HepG2 (cell line): ENCODE results near the gene ORC3. TPM values are rescaled to one million over a fixed set of nuclear protein-coding genes. Genes with fewer than 3 reads are reported as not detected.

ENCODE experiments used
- AHR ChIP-seq: IDR thresholded peaks from 2 replicates; pipeline ENCODE4 v1.6.1; 2018; ENCODE audit warnings: missing genetic modification reagents, missing compliant biosample characterization
- KAT8 ChIP-seq: IDR thresholded peaks from 2 replicates; pipeline ENCODE4 v1.6.1; 2016; ENCODE audit warnings: missing genetic modification reagents, missing compliant biosample characterization
- MEIS2 ChIP-seq: sonication (generic); formaldehyde crosslinking; IDR thresholded peaks from 2 replicates; pipeline ENCODE4 v1.9.0; 2021; ENCODE audit warnings: mild to moderate bottlenecking, missing genetic modification reagents
- MIXL1 ChIP-seq: IDR thresholded peaks from 2 replicates; pipeline ENCODE4 v1.6.1; 2016
- NR2F6 ChIP-seq, 2 experiments: IDR thresholded peaks; 2 replicates each; pipeline ENCODE4 v1.6.1; 2016; ENCODE audit warnings: antibody characterized with exemption in 1 of 2, mild to moderate bottlenecking in 1 of 2
- SRSF9 ChIP-seq: fragments of 200-400 bp; formaldehyde crosslinking; IDR thresholded peaks from 2 replicates; pipeline ENCODE4 v1.6.1; 2018; ENCODE audit warnings: borderline replicate concordance, mild to moderate bottlenecking, low read depth, low read length; ENCODE audit not compliant: insufficient read depth, poor library complexity, severe bottlenecking
- ZMAT3 ChIP-seq: sonication (generic); formaldehyde crosslinking; conservative IDR thresholded peaks from 2 replicates; pipeline ENCODE4 v1.7.0; 2021; ENCODE audit warnings: missing genetic modification reagents
- polyA plus RNA-seq, 8 experiments: library from polyadenylated mRNA; depleted of rRNA in 3 of 8; stranded (reverse) in 7 of 8; unstranded in 1 of 8; fragments of >200 nt; fragmentation: Illumina TruSeq in 4 of 8; extraction: Trizol in 4 of 8; gene quantifications; 2 replicates each; pipeline versions ENCODE4 v1.2.1 to v1.2.3, GENCODE V29; 2011 to 2016; ENCODE audit warnings: low read depth in 4 of 8, missing spikeins in 1 of 8, mixed read lengths in 1 of 8; ENCODE audit not compliant: insufficient read depth in 1 of 8
- total RNA-seq, 5 experiments: library from RNA; depleted of rRNA; stranded (reverse); fragments of >200 nt; fragmentation: Illumina TruSeq; extraction: Trizol; gene quantifications; 2 replicates each; pipeline ENCODE4 v1.2.3, GENCODE V29; 2016; ENCODE audit warnings: low read depth in 1 of 5
- TF ChIP-seq, protein P1 (sequence below): sonication (generic); formaldehyde crosslinking; IDR thresholded peaks from 2 replicates; pipeline ENCODE4 v1.4.0; 2020; ENCODE audit warnings: mild to moderate bottlenecking, missing genetic modification reagents

ORC3 gene
- total and polyA plus RNA-seq, 2 of the 13 experiments (the other 11 are each of a cell fraction or from before 2014, with no cell fraction given), result 21.8 to 43.5 TPM

GRCh38 chr6:87702589-87702945, 112.6 kb downstream of the ORC3 start (continued):
- TF ChIP-seq, protein P1, sequence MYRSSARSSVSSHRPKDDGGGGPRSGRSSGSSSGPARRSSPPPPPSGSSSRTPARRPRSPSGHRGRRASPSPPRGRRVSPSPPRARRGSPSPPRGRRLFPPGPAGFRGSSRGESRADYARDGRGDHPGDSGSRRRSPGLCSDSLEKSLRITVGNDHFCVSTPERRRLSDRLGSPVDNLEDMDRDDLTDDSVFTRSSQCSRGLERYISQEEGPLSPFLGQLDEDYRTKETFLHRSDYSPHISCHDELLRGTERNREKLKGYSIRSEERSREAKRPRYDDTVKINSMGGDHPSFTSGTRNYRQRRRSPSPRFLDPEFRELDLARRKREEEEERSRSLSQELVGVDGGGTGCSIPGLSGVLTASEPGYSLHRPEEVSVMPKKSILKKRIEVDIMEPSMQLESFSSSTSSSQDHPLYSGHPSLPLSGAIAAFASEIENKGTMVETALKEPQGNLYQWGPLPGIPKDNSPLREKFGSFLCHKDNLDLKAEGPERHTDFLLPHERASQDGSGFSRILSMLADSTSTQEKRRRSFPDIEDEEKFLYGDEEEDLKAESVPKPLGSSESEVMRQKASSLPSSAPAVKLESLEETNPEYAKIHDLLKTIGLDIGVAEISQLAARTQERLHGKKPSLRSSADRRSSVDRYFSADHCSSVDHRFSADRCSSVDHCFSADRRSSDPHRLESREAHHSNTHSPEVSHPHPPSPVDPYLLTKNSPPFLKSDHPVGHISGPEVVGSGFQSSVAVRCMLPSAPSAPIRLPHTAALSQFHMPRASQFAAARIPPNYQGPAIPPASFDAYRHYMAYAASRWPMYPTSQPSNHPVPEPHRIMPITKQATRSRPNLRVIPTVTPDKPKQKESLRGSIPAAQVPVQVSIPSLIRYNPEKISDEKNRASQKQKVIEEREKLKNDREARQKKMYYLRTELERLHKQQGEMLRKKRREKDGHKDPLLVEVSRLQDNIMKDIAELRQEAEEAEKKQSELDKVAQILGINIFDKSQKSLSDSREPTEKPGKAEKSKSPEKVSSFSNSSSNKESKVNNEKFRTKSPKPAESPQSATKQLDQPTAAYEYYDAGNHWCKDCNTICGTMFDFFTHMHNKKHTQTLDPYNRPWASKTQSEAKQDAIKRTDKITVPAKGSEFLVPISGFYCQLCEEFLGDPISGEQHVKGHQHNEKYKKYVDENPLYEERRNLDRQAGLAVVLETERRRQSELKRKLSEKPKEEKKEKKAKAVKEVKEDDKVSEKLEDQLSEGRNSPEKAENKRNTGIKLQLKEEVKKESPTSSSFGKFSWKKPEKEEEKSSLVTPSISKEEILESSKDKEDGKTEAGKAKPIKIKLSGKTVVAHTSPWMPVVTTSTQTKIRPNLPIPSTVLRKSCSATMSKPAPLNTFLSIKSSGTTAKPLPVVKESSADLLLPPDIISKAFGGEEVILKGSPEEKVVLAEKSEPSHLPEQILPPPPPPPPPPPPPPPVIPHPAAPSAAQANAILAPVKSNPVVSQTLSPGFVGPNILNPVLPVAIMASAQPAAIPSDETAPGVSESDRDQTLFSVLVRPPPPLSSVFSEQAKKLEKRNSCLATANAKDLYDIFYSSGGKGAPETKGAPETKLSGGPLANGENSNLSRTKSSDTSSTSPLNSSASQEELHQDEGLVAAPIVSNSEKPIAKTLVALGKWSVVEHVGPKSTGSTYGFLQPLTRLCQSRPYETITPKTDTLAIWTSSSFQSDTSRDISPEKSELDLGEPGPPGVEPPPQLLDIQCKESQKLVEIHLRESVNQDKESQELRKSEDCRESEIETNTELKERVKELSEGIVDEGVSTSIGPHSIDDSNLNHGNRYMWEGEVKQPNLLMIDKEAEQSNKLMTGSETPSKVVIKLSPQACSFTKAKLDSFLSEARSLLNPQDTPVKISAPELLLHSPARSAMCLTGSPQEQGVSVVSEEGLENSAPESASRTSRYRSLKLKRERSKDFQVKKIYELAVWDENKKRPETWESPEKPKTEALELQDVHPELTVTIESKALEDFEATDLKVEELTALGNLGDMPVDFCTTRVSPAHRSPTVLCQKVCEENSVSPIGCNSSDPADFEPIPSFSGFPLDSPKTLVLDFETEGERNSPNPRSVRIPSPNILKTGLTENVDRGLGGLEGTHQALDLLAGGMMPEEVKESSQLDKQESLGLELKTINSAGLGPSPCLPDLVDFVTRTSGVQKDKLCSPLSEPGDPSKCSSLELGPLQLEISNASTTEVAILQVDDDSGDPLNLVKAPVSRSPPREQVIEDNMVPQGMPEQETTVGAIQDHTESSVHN (CRISPR knock-in tag), result no peak
- TF ChIP-seq MIXL1 (CRISPR knock-in tag) (peak; percentile 96), SRSF9 (no peak), KAT8 (CRISPR knock-in tag) (peak; percentile 22; the same call in 1 of the 2 replicates), AHR (no peak), ZMAT3 (CRISPR knock-in tag) (no peak), MEIS2 (CRISPR knock-in tag) (no peak), NR2F6 (IDR thresholded peaks at IDR 0.05) (0 out of 2 replicates have a peak, but pooled peaks have one; percentile 16), NR2F6 (CRISPR knock-in tag; IDR thresholded peaks at IDR 0.05) (no peak)
